EL (cell line): ENCODE data around the gene SLC38A8.
A peak's percentile ranks its signal among the peaks of the same experiment; 100 is the strongest.

Experiments
- DNase-seq: peaks from one replicate; pipeline ENCODE4 v3.0.0-alpha.2; 2016

Gene SLC38A8

GRCh38 chr16:83967838-83968305 lies 74.7 kb downstream of the SLC38A8 start, which contains the start of gene NECAB2:
Gene NECAB2, plus strand, starts transcription at chr16:83968244. Its CDS starts 405 bp downstream, at chr16:83968649.
- peak; percentile 30 for DNase-seq

DNA sequence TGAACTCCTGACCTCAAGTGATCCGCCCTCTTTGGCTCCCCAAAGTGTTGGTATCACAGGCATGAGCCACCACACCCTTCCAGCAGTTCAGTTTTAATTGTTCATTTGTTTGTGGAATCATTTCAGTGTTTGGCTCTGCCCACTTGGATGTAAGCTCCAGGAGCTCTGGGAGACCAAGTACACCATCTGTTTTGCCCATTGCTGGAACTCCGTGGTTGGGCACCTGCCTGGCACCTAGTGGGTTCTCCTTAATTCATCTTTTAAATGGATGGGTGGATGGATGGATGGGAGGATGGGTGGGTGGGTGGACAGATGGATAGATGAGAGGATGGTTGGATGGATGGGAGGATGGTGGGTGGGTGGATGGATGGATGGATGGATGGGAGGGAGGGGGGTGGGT lies 75.5 kb downstream of the SLC38A8 start:
- no peak for DNase-seq

- DNase-seq = no peak
Measured at GRCh38 chr16:83966153-83966696, 76.4 kb downstream of the SLC38A8 start.

GRCh38 chr16:83965444-83966152 lies 77.0 kb downstream of the SLC38A8 start:
- no peak for DNase-seq

- DNase-seq = no peak
Measured at GRCh38 chr16:83964684-83965443, 77.7 kb downstream of the SLC38A8 start.

- no peak for DNase-seq
Measured at GRCh38 chr16:83963277-83964119, 79.1 kb downstream of the SLC38A8 start.

DNA sequence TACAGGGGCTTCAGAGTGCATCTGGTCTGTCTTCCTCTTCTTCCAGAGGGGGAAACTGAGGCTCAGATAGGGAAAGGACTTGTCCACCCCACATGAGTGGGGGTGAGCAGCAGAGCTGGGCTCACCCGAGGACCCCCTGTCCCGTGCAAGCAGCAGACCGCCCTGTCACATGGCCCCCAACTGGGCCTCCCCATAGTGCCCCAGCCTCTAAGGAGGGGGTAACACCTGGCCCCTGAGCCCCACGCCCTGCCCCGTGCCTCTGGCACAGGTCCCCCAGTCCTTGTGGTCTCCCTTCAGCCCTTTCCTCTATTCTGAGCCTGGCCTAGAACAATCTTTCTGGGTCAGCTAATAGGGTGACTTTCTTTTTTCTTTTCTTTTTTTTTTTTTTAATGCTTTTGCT lies 81.0 kb downstream of the SLC38A8 start:
- DNase-seq = no peak

- no peak for DNase-seq
Measured at GRCh38 chr16:83960521-83961249, 81.9 kb downstream of the SLC38A8 start.
